Right renal pelvis (tissue), 4 donors: ENCODE results near the gene SCGB1C2. TPM values are rescaled to one million over a fixed set of nuclear protein-coding genes. Genes with fewer than 3 reads are reported as not detected.
"Not testable (repeated sequence)": the region's sequence is repeated elsewhere in the genome, so short reads cannot be mapped to it uniquely, and the experiment has no call there.

Experiments
- DNase-seq, 4 donors: peaks; one replicate each; pipeline ENCODE4 v3.0.0-alpha.2; 2013; ENCODE audit warnings: low read depth in 4 of 4, low spot score in 3 of 4, missing footprints in 1 of 4
- polyA plus RNA-seq, 4 donors: library from polyadenylated mRNA; unstranded; fragments of 120-200 nt; gene quantifications; one replicate each; pipeline ENCODE4 v1.2.1, GENCODE V29; 2013; ENCODE audit not compliant: insufficient read length in 4 of 4

Gene SCGB1C2
- polyA plus RNA-seq, 4 donors: 1.6 to 2.6 (median 2.0) TPM

GRCh38 chr17:165939-166338 lies 28.6 kb downstream of the SCGB1C2 start:
- no peak for DNase-seq

DNA sequence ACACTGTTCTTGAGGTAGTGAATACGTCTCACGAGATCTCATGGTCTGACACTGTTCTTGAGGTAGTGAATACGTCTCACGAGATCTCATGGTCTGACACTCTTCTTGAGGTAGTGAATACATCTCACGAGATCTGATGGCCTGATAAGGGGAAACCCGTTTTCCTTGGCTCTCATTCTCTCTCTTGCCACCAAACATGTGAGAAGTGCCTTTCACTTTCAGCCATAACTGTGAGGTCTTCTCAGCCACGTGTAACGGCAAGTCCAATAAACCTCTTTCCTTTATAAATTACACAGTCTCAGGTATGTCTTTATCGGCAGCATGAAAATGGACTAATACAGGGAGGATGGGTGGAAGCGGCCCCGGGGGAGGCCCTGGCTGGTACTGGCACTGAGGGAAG lies 31.2 kb downstream of the SCGB1C2 start:
- DNase-seq: not testable (repeated sequence)

- DNase-seq: no peak
These were observed 32.8 kb downstream of the SCGB1C2 start for GRCh38 chr17:170130-170670.

- no peak for DNase-seq
These were observed 34.5 kb downstream of the SCGB1C2 start for GRCh38 chr17:171871-172270.

DNA sequence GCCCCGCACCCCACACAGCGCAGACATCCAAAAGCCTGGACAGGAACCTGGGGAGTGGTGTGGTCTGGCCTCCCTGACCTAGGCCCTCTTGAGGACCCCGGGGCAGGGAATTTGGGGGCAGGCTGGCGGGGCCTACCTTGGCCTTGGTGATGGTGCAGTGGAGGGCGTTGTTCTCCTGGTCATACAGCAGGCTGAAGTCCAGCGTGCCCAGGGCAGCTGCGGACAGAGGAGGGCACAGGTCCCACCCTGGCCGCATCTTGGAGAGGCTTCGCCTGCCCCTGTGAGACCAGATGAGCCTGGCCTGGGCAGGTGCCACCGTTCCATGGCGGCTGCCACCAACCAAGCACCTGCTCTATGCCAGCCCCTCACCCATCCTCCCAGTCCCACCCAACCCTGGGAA lies 35.0 kb downstream of the SCGB1C2 start:
- DNase-seq: no peak

DNA sequence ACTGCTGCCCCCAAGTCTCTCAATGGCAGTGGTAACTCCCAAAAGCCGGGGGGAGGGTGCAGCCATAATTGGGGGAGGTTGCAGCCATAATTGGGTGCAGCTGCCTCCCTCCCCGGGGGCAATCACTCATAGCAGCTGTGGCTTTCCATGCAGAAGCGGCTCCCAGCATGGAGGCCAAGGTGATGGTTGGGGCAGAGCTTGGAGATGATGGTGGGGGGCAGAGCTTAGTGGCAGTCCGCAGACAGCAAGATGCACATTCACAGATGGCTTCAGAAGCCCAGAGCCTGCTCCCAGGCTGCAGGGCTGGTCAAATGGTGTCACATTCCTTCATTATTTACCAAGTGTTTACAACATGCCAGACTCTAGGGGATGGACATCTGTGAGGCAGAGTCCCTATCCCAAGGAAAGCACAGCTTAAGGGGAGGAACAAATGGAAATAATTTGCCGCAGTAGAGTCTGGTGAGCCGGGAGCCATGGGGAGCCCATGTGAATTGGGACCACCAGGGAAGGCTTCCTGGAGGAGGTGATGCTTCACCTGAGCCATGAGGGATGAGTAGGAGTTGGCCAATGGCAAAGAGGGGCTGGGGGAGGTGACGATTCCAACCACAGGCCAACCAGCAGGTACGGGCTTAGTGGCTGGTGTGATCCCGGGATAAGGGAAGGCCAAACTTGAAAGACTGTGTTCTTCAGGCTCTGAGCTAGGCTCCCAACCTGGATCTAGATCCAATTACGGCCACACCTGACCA lies 36.0 kb downstream of the SCGB1C2 start:
- no peak for DNase-seq

DNA sequence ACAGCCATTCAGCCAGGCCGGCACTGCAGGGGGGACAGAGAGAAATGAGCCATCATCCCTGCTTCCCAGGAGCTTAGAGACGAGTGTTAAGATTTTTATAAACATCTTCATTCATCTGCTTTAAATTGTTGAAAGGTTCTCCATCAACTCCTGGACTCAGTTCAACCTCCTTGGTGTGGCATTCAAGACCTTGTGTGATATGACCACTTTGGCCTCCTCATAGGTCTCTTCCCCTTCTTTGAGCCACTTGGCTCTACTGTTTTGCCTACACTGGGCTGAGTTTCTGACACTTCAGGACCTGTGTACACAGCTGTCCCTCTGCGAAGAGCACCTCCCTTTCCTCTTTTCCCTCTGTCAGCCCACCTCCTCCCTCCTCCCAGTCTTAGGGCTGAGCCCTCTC lies 39.8 kb downstream of the SCGB1C2 start:
- no peak for DNase-seq

- DNase-seq: no peak
These were observed 40.4 kb downstream of the SCGB1C2 start for GRCh38 chr17:177762-178161.

DNA sequence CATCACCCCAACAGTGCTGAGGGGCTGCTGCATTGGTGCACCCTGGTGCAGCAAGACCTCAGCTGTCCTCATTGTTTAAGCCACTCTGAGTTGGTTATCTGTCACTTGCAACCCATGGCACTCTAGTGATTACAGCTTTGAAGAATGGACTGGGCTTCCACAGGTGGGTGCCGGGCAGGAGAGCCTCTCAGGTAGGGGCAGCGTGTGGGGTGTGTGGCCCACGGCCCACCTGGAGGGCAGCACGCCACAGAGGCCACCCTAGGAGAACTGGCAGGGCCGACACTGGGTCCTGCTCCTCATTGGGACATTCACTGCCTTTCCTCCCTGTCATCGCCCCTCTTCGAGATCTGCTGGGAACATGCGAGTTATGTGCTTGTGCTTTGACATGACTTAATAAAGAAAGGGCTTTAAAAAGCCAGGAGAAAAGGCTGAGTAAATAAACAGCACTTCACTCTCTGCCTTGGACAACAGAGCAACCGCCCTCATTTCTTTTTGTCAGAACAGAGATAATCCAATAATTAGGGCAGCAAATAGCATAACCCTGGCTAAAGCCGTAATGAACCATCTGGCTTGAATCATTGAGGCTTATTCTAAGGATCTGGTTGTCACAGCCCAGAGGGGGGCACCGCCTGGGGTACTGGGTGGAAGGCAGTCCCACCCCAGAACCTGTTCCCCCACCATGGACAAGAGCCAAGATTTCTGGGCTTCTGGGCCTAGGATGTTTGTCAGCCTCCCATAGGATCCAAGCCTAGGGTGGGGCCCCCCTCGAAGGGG lies 41.1 kb downstream of the SCGB1C2 start:
- no peak for DNase-seq

GRCh38 chr17:179066-179432 lies 41.7 kb downstream of the SCGB1C2 start:
- no peak for DNase-seq

DNA sequence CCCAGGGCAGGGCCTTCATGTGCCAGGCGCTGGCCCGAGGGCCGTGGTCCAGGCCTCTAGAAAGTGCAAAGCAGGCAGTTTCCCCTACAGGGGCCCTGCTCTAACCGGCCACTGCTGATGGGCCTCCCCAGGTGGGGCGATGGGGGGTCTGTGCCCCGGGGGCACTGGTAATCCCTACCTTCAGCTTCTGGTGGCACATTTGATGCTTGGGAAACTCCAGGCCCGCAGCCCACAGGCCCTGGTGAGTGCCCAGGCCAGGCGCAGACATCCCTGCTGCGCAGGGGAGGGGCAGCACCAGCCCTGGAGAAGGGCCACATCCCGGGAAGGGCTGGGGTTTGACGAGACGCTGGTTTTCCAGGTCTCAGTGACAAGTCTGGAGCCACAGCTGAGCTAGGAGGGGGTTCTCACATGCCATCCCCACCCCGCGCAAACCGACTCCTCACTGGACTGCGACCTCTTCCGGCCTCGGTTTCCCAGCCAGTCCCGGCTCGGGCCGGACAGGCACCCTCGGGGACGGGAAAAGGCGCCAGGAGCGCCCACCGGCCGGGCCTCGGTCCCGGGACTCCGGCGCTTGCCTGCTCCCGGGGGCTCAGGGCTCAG lies 42.5 kb downstream of the SCGB1C2 start:
- DNase-seq: no peak

DNA sequence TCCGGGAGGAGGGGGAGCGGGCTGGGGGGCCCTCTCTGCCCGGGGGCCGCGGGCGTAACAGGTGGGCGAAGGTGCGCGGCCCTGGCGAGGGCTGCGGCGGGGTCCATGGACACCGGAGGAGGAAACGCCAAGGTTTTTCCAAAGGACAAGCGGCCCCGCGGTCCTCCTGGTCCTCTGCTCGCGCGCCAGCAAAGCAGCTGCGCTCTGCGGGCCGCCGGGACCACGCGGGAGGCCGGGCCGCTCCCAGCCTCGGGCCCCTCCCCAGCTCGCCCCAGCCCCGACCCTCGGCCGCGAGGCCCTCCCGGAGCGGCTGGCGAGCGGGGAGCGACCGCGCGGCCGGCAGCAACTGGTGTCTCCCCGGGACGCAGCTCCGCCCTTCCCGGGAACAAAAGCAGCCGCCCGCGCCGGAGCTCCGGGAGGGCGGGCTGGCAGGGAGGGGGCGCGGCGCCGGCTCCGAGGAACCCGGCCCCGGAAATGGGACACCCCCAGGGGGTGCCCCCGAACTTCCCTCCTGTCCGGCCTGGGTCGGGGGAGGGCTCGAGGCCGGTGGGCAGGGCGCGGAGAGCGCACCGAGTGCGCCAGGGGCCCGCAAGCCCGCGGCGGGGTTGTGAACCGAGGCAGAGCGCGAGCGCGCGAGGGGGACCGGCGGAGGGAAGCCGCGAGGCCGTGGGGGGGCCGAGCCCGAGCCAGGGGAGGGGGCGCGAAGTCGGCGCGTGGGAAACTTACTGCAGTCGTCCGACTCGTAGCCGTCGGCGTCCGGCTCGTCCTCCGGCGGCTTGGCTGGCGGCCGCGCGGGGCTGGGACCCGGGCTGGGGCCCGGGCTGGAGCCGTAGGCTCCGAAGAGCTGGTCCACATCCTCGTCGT lies 43.2 kb downstream of the SCGB1C2 start:
- DNase-seq: no peak

DNA sequence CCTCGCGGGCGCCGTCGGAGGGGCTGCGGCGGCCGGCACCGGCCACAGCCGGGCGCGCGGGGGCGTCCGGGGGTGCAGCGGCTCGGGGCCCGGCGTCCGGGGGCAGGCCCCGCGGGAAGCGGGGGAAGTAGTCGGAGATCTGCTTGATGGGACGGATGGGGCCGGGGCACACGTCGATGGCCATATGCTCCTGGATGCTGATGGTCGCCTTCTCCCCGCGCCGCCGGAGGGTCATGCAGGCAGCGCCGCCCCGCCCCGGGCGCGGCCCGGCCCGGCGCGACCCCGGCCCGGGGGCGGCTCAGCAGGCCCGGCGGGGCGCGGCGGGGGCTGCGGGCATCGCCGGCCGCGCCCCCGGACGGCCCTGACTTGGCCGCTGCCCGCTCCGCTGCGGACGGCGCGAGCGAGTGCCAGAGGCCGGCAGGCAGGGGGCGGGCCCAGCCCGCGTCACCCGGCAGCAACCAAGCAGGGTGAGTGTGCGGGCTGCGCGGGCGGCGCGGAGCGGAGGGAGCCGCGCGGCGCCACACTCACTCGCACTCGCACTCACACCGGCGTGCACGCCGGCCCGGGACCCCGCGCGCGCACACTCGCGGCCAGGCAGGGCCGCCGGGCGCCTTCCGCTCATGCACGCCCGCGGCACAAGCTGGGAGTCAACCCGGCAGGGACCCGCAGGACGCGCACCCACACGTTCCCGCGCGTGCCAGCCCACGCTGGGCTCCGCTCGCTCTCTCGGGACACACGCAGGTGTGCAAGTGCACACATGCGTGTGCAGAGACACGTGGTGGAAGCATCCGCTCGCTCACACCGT lies 44.1 kb downstream of the SCGB1C2 start, which contains the start of gene DOC2B:
DOC2B (minus strand) TSS at position 406 of the 805 bp plus-strand sequence; CDS start at position 235, 171 bp downstream.
- DNase-seq: no peak

- no peak for DNase-seq
These were observed 44.8 kb downstream of the SCGB1C2 start for GRCh38 chr17:182050-182751.

DNA sequence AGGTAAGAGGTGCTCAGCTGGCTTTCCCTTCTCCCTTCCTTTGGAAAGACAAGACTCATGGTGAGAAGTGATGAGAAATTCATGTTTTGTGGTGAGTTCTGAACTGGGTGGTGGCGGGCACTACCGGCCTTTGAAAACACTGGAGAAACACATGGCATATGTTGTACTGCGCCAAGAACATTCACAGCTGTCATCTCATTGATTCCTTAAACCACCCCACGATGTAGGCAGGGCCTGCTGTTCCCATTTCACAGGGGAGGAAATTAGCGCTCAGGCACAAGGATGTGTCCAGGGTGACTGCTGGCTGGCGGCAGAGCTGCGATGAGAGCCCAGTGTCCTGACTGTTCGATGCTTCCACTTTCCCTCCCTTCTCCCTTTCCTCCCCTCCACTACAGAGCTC lies 45.7 kb downstream of the SCGB1C2 start:
- no peak for DNase-seq

DNA sequence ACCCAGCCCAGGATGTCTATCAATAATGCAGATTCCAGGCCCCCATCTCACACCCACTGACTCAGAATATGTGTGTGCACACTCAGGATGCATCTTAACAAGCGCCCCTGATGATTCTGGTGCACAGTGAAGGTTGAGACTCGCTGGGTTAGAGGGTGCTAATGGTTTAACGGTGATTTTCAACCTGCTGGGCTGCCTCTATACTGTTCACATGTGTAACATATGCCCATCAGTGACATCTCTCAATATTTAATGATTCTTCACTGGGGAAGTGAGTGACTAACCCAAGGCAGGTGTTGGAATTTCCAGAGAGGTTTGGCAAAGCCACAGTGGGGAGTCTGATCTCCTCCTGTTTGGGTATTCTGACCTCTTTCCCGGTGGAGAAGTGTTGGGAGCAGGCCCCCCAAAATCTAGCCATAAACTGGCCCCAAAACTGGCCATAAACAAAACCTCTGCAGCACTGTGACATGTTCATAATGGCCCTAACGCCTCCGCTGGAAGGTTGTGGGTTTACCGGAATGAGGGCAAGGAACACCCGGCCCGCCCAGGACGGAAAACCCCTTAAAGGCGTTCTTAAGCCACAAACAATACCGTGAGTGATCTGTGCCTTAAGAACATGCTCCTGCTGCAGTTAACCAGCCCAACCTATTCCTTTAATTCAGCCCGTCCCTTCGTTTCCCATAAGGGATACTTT lies 48.2 kb downstream of the SCGB1C2 start:
- DNase-seq: no peak

DNA sequence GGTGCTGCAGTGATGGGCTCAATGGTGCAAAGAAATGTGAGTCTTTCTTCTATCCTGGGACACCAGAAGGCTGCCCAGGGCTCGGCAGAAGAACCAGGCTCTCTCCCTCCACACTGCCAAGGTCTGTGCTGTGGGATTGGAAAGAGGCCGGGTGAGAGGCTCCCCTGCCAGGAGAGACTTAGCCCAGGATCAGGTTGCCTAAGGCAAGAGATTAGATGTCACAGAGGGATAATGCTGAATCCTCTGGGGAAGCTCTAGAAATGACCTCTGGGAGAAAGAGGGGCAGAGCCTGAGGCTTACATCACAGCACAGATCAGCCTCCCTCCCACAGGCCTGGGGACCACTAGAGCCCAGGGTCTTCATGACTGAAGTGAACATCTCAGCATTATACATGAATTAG lies 49.8 kb downstream of the SCGB1C2 start:
- DNase-seq: no peak
